ENCODE measurements around the gene PEAR1.

PEAR1 gene

DNA sequence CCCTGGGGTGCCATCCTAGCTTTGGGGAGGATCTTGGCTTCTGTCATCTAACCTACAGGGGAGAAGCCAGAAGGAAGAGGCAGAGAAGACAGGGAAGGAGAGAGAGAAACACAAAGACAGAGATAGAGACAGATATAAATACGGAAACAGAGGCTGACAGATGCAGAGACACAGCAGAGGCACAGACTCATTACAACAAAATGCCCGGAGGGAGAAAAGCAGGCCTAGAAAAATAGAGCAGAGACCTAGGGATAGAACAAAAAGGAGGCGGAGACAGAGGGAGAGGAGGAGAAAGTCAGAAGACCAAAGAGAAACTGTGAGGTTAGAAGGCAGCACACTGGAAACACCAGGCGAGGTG is 1.9 kb downstream of the PEAR1 start:
- peak; percentile 44 for DNase-seq (ENCODE audit: low read depth)
- peak overlapping the region; percentile 8 for H3K4me3 ChIP-seq (ENCODE audit: low read depth, low read length)

DNA sequence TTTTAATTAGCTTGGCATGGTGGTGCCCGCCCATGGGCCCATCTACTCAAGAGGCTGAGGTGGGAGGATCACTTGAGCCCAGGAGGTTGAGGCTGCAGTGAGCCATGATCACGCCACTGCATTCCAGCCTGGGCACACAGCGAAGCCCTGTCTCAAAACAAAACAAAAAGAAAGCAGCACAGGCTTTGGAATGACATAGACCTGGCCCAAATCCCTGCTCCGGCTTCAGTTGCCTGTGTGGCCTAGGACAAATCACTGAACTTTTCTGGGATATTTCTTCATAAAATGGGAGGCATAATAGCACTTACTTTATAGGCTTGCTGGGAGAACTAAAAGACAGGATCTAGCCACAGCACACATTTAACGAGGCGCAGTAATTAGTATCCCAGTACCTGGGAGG is 2.4 kb downstream of the PEAR1 start:
- DNase-seq (ENCODE audit: low read depth): no peak
- TF ChIP-seq, protein P1, sequence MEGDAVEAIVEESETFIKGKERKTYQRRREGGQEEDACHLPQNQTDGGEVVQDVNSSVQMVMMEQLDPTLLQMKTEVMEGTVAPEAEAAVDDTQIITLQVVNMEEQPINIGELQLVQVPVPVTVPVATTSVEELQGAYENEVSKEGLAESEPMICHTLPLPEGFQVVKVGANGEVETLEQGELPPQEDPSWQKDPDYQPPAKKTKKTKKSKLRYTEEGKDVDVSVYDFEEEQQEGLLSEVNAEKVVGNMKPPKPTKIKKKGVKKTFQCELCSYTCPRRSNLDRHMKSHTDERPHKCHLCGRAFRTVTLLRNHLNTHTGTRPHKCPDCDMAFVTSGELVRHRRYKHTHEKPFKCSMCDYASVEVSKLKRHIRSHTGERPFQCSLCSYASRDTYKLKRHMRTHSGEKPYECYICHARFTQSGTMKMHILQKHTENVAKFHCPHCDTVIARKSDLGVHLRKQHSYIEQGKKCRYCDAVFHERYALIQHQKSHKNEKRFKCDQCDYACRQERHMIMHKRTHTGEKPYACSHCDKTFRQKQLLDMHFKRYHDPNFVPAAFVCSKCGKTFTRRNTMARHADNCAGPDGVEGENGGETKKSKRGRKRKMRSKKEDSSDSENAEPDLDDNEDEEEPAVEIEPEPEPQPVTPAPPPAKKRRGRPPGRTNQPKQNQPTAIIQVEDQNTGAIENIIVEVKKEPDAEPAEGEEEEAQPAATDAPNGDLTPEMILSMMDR (conservative IDR thresholded peaks at IDR 0.05; ENCODE audit: low read depth, low read length): no peak
- no peak overlapping the region for H3K4me3 ChIP-seq (ENCODE audit: low read depth, low read length)

More for the DNA sequence above, 1.9 kb downstream of the PEAR1 start:
- TF ChIP-seq, protein P1 (conservative IDR thresholded peaks at IDR 0.05; ENCODE audit: low read depth, low read length): no peak

DNA sequence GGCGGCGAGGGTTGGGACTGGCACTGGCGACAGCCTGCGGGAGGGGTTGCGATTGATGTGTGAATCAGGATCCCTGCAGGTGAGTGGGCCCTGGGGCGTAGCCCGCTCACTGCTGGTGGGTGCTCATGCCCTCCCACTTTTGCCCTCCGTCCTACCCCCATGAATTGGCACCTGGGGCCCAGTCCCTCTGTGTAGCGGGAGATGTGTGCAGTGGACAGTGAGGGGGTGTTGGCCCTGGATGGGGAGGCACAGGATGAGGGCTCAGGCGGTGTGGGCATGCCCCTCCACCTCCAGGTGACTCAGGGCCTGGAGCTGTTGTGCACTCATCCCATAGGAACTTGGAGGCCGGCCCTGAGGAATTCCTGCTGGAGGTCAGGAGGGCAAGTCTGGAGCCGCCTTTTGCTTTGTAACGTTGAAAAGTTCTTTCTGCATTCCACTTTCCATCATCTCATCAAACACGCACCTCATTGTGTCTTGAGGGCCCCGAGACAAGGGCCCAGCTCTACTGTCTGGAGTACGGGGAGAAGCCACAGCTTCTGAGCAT is 3.0 kb downstream of the PEAR1 start:
- H3K4me3 ChIP-seq (ENCODE audit: low read depth, low read length): no peak overlapping the region
- DNase-seq (ENCODE audit: low read depth): peak; percentile 69
- TF ChIP-seq, protein P1 (conservative IDR thresholded peaks at IDR 0.05; ENCODE audit: low read depth, low read length): no peak

DNA sequence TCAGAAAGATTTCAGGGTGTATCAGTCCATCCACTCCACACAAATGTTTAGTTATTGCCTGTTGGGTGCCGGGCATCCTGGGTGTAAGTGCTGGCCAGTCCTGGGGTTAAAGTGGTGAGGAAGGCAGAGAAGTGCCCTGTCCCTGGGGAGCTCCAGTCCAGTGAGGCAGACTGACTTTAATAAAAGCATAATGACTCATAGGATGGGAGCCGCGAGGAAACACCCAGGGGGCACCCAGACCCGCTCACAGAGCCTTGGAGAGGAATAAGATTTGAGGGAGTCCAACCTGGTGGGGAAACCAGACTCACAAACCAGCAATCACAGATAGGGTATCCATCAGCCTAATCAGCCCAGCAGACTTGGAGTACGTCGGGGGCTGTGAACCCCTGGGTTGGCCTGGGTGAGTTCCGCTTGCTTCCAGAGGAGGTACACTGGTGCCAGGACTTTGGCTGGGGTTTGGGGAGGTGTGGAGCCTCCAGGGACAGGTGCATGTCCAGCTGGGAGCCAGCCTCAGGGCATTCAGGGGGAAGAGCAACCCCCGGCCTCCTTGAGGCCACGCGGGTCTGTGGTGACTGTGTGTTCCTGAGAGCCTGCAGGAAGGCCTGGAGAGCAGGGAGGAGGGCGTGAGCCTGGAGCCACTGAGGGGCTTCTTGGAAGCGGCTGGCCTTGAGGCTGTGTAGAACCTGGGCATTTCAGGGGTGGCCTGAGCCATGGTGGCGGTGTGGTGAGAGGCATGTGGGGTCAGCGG is 3.7 kb downstream of the PEAR1 start:
- TF ChIP-seq, protein P1 (conservative IDR thresholded peaks at IDR 0.05; ENCODE audit: low read depth, low read length): no peak
- H3K4me3 ChIP-seq (ENCODE audit: low read depth, low read length): no peak overlapping the region
- peak; percentile 66 for DNase-seq (ENCODE audit: low read depth)

DNA sequence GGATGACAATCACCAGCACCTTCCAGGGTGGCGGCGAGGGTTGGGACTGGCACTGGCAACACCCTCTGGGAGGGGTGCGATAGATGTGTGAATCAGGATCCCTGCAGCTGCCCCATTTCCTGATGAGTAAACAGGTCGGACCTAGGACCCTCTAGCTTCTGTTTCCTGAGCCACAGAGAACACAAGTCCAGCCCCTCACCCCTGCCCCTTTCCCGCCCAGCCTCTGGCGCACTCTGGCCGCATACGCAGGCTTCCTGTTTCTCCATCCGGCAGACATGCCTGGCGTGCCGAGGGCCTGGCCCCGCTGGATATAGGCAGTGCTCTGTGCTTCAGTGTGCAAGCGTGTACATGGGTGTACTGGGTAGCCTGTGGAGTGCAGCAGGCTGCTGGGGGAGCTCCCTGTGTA is 4.6 kb downstream of the PEAR1 start:
- no peak overlapping the region for H3K4me3 ChIP-seq (ENCODE audit: low read depth, low read length)
- TF ChIP-seq, protein P1 (conservative IDR thresholded peaks at IDR 0.05; ENCODE audit: low read depth, low read length): no peak
- peak; percentile 86 for DNase-seq (ENCODE audit: low read depth)

DNA sequence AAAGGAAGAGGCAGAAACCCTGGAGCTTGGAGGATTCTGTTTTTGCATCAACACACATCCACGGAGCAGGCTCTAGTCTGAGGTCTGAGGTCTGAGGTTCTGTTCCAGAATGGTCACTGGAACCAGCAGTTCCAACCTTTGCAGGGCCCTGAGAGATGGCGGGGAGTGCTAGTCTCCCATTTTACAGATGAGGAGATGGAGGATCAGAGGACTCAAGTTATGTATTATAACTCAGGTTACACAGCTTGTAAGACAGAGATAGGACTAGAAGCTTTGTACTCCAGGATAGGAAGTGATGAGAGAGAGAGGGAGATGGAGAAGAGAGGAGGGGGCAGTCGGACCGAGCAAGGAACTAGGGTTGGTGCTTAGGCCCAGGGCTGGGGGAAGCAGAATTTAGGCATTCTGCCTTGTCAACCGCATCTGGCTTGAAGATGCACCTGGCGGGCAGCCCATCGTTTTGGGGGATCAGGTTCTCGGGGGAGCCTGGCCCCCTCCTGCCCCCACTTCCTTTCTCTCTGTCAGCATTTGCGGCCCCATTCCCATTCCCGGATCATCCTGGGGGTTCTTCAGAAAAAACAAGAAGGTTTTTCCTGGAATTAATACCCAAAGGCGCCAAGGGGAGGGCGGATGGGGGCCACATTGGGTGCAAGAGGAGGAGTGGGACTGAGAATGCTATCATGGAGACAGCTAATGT is 5.6 kb downstream of the PEAR1 start:
- H3K4me3 ChIP-seq (ENCODE audit: low read depth, low read length): no peak overlapping the region
- no peak for DNase-seq (ENCODE audit: low read depth)
- TF ChIP-seq, protein P1 (conservative IDR thresholded peaks at IDR 0.05; ENCODE audit: low read depth, low read length): no peak
